HG02938 (cell line): ENCODE measurements around the gene P2RY6.
"Not testable (repeated sequence)": the region's sequence is repeated elsewhere in the genome, so short reads cannot be mapped to it uniquely, and the experiment has no call there.

Source experiments
- ATAC-seq: cut with Tn5 transposase; IDR thresholded peaks from one replicate; pipeline ENCODE4 v1.9.1; 2021; ENCODE audit warnings: mild to moderate bottlenecking, moderate library complexity; ENCODE audit not compliant: unreplicated experiment

P2RY6 gene

GRCh38 chr11:73271936-73272679, at the start of gene P2RY6:
TSS of gene P2RY6 (plus strand) at chr11:73272338. CDS start at chr11:73296519, 24,181 bp downstream.
- no peak for ATAC-seq

- ATAC-seq = no peak
Measured at GRCh38 chr11:73223998-73224730, 48.0 kb upstream of the P2RY6 start.

GRCh38 chr11:73225001-73225686, 47.0 kb upstream of the P2RY6 start:
- no peak for ATAC-seq

GRCh38 chr11:73225851-73226250, 46.3 kb upstream of the P2RY6 start:
- ATAC-seq = no peak

- ATAC-seq = no peak
Measured at GRCh38 chr11:73226297-73227006, 45.7 kb upstream of the P2RY6 start.

- no peak for ATAC-seq
Measured at GRCh38 chr11:73227571-73228211, 44.4 kb upstream of the P2RY6 start.

- no peak for ATAC-seq
Measured at GRCh38 chr11:73228268-73229134, 43.6 kb upstream of the P2RY6 start.

GRCh38 chr11:73229321-73229895, 42.7 kb upstream of the P2RY6 start:
- ATAC-seq = no peak

GRCh38 chr11:73229896-73230875, 42.0 kb upstream of the P2RY6 start:
- ATAC-seq = no peak

GRCh38 chr11:73230931-73231330, 41.2 kb upstream of the P2RY6 start:
- no peak for ATAC-seq

- not testable (repeated sequence) for ATAC-seq
Measured at GRCh38 chr11:73232487-73232886, 39.7 kb upstream of the P2RY6 start.

GRCh38 chr11:73233211-73233610, 38.9 kb upstream of the P2RY6 start:
- no peak for ATAC-seq

- no peak for ATAC-seq
Measured at GRCh38 chr11:73233692-73234470, 38.3 kb upstream of the P2RY6 start.

GRCh38 chr11:73234471-73235181, 37.5 kb upstream of the P2RY6 start:
- ATAC-seq = no peak

GRCh38 chr11:73235236-73235786, 36.8 kb upstream of the P2RY6 start:
- ATAC-seq = no peak

- no peak for ATAC-seq
Measured at GRCh38 chr11:73236205-73236765, 35.9 kb upstream of the P2RY6 start.
